GM18498 (cell line): Measurements from ENCODE around the gene STN1.
A peak's percentile ranks its signal among the peaks of the same experiment; 100 is the strongest.

Experiments
- ATAC-seq: cut with Tn5 transposase; IDR thresholded peaks from one replicate; pipeline ENCODE4 v1.9.1; 2021; ENCODE audit warnings: mild to moderate bottlenecking, moderate library complexity; ENCODE audit not compliant: unreplicated experiment

STN1 gene

DNA sequence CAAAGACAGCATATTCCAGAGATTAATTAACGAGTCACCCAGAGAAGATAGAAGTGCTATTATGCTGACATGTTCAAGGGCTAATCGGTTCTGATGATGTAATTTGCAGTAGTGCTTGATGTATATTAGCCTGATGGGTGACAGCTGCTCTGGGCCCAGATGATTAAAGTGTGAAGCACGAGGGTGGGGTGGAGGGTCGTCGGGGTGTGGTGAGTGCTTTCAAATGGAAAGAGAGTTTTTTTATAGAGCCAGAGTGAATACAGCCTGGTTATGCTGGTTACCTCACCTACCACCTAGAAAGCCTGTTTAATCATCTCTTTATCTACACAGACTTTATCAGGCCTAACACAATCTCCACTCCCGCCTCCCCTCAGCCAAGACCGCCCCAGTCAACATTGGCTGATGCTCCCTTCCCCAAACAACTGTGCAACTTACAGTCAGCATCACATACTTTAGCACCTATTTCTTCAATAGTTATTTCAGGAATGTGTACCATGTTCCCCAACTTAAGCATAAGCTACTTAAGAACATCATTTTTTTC lies 11.5 kb upstream of the STN1 start:
- no peak for ATAC-seq

- ATAC-seq, result no peak
These were observed 10.8 kb upstream of the STN1 start for GRCh38 chr10:103928784-103929183.

- no peak for ATAC-seq
These were observed 8.8 kb upstream of the STN1 start for GRCh38 chr10:103926722-103927319.

- ATAC-seq, result no peak
These were observed 7.6 kb upstream of the STN1 start for GRCh38 chr10:103925591-103925990.

DNA sequence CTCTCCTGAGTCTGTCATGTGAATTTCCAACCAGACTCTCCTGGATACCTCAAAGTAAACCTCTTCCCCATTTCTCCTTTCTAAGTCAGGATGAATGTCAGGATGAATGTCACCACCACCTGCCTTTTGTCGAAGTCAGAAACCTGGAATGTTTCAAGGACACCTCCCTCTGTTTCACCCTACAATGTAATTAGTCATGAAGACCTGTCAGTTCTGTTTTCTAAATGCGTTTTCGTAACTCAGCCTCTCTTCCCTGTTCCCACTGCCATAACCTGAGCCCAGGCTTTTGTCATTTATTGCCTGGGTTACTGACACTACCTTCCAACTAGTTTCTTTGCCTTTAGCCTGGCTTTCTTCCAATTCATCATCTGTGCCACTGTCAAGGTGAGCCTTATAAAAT lies 5.5 kb upstream of the STN1 start:
- ATAC-seq, result no peak

GRCh38 chr10:103922659-103923058 lies 4.7 kb upstream of the STN1 start:
- no peak for ATAC-seq

DNA sequence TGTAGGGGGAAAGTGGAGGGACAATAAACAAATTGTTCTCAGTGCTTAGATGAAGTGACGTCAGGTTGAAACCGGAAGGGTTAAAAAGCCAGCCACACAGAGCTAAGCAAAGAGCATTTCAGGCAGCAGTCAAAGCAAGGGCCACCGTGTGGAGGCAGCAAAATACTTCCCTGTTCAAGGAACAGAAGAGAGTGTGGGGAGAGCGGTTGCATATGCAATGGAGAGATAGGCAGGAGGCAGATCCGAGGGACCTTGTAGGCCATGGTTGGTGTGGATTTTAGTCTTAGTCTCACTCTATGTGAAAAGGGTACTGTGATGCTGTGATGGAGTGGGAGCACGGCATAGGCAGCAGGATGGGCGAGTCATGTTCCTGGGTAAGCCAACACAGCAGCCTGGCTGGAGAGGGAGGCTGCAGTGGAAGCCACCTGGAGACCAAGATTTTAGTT lies 3.8 kb upstream of the STN1 start:
- ATAC-seq, result no peak

DNA sequence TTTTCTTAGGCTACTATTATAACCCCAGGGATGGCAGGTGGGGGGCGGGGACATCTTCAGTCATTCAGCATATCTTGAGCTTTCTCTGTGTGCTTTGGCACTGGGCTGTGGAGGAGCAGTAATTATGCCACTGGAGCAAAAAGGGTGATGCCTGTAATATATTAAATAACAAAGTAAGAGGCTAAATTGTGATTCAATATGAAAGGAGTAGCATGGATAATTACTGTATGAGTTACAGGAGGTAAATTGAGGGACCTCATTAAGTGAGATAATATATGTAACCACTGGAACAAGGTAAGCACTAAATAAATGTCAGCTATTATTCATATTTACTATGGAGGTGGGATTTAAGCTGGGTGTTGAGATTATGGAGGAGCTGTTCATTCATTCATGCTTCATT lies 3.3 kb upstream of the STN1 start:
- ATAC-seq, result no peak

- ATAC-seq, result no peak
These were observed 1.7 kb upstream of the STN1 start for GRCh38 chr10:103919648-103920025.

GRCh38 chr10:103917302-103918052 lies 507 bp downstream of the STN1 start:
- ATAC-seq, result peak; percentile 15

DNA sequence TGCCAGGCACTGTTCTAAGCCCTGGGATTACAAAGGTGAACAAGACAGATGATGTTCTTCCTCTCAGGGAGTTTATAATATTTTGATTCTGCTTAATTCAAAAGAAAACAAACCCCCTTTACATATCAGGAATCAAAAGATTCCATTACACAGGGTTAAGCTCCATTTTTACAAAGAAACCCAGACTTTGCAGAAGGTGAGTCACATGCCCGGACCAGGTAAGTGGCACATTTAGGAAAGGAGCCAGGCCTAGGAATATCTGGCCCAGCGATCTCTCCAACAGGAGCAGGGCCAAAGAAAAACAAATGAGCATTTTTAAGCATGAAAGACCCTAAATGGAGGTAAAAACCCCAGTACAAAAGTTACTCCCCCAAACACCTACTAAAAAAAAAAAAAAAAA lies 1.1 kb downstream of the STN1 start:
- no peak for ATAC-seq

DNA sequence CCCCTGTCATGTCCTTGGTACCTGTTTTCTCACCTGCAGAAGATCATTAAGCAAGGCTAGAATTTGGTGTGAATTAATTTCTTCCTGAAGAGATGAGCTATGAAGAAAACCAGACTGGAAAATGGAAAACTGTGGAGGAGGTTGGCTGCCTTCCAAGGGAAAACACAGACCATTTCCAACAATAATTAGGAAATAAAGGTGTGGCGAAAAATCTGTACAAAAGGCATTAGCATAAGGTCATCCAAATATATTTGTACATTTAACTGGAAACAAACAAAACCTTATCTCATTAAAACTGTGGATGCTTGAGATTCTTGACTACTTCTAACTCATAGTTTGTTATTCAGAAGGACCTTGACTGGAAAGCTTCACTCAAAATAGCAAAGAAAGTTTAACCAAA lies 1.7 kb downstream of the STN1 start:
- no peak for ATAC-seq

- ATAC-seq, result no peak
These were observed 2.2 kb downstream of the STN1 start for GRCh38 chr10:103915796-103916195.

DNA sequence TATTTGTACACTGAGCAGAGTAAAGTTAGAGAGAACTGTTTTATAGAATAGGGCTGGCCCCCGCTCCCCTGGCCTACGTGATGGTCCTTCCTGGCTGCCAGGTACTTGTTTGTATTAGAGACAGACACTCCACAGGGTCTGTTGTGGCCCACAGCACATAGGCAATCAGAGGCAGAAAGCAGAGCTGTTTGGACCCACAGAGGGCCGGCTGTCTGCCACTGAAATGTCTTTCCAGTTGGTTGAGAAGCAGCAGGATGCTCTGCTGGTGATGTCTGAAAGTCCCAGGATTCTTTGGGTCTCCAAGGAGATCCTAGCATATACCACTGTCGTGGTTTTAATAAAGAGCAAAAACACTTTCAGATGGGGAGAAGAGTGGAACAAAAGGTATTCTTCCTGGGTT lies 5.2 kb downstream of the STN1 start:
- ATAC-seq, result no peak

- ATAC-seq, result peak; percentile 42
These were observed 6.9 kb downstream of the STN1 start for GRCh38 chr10:103911021-103911459.

DNA sequence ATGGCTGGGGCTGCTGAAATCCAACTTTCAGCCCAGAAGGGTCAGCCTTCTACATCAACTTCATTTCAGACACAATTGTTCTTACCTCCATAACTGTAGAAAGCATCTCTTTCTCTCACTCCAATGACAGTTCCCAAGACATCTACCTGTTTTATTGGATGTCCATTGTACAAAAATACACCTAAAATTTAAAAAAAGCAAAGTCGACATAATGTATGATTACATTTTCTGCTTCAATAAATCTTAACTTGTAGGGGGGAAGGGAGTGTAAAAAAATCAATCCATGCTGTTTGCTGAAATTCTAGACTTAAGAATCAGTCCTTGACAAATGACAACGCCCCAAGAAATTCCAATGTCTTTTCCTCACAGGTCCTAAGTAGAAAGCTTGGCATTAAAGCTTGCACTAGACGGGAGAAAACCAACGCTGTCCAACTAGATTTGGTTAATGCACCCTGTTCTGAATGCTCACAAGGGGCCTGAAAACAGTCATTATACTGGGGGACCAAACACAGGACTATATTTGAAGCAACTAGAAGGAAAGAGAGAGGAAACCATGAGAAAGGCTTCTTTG lies 7.5 kb downstream of the STN1 start:
- peak; percentile 2 for ATAC-seq

DNA sequence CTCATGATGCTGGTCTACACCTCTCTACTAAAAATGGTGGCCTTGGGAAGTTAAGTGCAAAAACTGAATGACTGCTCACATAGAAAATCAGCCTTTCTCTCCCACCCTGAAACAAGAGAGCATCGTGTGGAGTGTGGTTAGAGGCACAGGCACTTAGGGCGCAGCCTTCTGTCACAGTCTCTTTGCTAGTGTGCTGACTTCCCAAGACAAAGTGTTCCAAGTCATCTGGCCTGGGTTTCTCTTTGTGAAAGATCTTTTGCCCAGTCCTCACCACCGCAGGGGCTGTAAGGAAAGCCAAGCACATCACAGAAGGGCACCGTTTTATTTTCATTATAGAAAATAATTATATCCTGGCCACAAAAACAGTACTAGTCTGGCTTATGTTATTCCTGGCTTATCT lies 12.5 kb downstream of the STN1 start:
- no peak for ATAC-seq

GRCh38 chr10:103901299-103901698 lies 16.7 kb downstream of the STN1 start:
- ATAC-seq, result no peak

DNA sequence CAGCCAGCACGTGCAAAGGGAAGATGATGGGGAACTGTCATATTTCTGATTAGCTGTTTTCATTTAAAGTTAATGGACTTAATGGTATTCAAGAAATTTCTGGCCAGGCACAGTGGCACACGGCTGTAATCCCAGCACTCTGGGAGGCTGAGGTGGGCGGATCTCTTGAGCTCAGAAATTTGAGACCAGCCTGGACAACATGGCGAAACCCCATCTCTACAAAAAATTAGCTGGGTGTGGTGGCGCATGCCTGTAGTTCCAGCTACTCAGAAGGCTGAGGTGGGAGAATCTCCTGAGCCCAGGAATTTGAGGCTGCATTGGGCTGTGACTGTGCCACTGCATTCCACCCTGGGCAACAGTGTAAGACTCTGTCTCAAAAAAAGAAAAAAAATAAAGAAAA lies 18.7 kb downstream of the STN1 start:
- no peak for ATAC-seq

GRCh38 chr10:103897241-103897774 lies 20.7 kb downstream of the STN1 start:
- ATAC-seq, result no peak

DNA sequence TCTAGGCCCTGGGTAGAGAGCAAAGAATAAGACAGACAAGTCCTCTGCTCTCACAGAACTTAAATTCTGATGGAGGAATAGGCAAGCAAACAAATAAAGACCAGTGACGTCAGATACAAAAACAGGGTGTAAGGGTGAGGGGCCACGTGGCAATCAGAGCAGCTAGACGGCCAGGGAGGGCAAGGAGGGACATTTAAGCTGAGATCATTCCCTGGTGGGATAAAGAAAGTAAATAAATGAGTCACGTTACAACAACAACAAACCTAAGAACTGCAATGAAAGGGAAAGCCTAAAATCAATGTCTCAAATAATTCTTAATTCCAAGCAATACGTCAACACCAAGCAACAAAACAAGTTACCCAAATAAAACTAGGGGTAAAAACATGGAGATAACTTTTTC lies 21.8 kb downstream of the STN1 start:
- ATAC-seq, result no peak
